Measurements from ENCODE around the gene AKR1C2.
A peak's percentile ranks its signal among the peaks of the same experiment; 100 is the strongest.
"Not testable (repeated sequence)": the region's sequence is repeated elsewhere in the genome, so short reads cannot be mapped to it uniquely, and the experiment has no call there.

Gene AKR1C2

DNA sequence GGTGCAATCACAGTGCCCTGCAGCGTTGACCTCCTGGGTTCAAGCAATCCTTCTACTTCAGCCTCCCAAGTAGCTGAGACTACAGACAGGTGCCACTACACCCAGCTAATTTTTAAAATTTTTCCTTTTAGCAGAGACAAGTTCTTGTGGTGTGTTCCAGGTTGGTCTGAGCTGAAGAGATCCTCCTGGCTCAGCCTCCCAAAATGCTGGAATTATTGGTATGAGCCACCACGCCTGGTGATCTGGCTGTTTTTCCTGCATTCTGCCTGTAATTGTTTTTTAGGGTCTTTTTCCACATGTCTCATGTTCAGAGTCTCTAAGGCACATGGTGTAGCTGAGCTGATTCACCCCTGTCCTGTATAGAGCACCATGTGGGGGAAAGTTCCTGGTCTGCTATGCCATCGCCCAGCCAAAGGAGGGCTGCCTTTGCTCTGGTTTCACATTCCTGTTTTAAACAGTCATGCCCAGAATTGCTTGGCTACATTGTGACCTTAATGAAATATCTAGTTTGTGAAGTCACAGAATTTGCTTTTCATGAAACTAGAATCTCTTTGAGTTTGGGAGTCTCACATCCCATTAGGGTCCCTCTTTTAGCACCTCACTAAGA, 15.1 kb upstream of the AKR1C2 start:
- DNase-seq (ENCODE audit: low read depth); in situ Hi-C loops (cut with HindIII; ENCODE audit: low sequenced_read_pairs); H3K4me3 ChIP-seq (ENCODE audit: low read depth, low read length): not testable (repeated sequence)
- TF ChIP-seq, protein P1, sequence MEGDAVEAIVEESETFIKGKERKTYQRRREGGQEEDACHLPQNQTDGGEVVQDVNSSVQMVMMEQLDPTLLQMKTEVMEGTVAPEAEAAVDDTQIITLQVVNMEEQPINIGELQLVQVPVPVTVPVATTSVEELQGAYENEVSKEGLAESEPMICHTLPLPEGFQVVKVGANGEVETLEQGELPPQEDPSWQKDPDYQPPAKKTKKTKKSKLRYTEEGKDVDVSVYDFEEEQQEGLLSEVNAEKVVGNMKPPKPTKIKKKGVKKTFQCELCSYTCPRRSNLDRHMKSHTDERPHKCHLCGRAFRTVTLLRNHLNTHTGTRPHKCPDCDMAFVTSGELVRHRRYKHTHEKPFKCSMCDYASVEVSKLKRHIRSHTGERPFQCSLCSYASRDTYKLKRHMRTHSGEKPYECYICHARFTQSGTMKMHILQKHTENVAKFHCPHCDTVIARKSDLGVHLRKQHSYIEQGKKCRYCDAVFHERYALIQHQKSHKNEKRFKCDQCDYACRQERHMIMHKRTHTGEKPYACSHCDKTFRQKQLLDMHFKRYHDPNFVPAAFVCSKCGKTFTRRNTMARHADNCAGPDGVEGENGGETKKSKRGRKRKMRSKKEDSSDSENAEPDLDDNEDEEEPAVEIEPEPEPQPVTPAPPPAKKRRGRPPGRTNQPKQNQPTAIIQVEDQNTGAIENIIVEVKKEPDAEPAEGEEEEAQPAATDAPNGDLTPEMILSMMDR (IDR thresholded peaks at IDR 0.05; ENCODE audit: low read depth, low read length, missing control alignments): peak; percentile 14

DNA sequence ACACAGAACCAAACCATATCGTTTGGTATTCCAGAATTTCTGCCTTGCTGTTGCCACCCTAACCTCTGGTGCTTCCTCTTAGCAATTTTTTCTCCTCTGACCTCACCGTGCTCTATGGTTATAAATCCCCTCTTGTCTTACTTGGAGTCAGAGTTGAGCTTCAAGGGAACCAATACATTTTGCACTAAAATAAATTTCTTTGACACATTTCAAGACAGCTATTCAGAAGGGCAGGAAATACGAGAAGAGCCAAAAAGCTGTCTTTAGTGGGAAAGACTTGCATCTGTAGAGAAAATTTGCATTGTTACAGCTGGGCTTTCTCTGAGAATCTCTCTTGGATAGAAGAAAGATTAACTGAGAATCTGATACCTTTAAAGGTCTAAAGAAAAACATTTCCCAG, 14.5 kb upstream of the AKR1C2 start:
- H3K4me3 ChIP-seq (ENCODE audit: low read depth, low read length): no peak overlapping the region
- TF ChIP-seq, protein P1 (IDR thresholded peaks at IDR 0.05; ENCODE audit: low read depth, low read length, missing control alignments): no peak
- in situ Hi-C loops (cut with HindIII; ENCODE audit: low sequenced_read_pairs): no loop called here
- no peak for DNase-seq (ENCODE audit: low read depth)

DNA sequence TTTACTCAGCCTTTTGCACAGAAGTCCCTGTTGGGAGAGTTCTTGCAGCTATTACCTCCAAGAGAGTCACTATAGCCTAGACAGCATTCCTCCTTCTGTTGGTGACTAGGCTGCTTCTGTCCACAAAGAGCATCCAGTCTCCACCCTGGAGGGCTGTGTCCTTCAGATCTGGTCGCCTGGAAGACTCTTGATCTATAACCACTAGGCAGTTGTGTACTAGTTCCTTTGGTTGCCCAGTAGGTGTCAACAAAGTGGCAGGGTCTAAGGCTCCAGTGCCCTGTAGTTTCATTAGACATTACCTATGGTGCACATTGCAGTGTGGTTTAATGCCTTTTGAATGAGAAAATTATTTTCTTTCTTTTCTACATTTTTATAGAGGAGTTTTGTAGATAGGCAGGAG, 11.3 kb upstream of the AKR1C2 start:
- in situ Hi-C loops (cut with HindIII; ENCODE audit: low sequenced_read_pairs): no loop called here
- DNase-seq (ENCODE audit: low read depth): no peak
- TF ChIP-seq, protein P1 (IDR thresholded peaks at IDR 0.05; ENCODE audit: low read depth, low read length, missing control alignments): no peak
- no peak overlapping the region for H3K4me3 ChIP-seq (ENCODE audit: low read depth, low read length)

DNA sequence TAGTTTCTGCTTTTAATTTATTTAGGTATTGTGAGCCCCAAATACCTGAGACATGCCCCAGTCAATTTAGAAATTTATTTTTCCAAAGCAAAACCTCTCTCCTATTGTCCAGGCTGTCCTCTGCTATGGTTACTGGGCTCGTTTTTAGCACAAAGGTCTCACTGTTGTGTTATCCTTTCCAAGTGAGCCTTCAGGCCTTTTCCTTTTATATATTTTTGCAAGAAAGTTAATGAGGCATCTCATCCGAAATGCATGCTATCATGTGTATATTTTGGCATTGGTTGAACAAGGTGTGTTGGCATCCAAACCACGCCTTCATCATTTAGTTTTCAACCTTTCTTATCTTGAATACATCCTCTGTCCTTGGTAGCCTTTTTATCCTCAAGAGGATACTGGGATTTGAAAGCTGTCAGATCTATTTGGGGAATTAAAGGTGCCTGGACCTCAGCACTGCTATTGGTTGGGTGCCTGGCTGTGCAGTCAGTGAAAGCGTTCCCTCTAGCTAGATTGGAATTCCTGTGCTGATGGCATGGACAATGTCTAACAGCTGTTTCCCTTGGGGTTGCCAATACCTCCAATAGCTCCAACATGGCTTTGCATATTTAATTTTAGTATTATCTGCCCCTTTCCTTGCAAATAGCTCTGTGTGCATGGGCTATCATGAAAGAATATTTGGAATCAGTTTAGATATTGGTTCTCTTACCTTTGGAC, 10.7 kb upstream of the AKR1C2 start:
- DNase-seq (ENCODE audit: low read depth); in situ Hi-C loops (cut with HindIII; ENCODE audit: low sequenced_read_pairs); H3K4me3 ChIP-seq (ENCODE audit: low read depth, low read length): not testable (repeated sequence)

DNA sequence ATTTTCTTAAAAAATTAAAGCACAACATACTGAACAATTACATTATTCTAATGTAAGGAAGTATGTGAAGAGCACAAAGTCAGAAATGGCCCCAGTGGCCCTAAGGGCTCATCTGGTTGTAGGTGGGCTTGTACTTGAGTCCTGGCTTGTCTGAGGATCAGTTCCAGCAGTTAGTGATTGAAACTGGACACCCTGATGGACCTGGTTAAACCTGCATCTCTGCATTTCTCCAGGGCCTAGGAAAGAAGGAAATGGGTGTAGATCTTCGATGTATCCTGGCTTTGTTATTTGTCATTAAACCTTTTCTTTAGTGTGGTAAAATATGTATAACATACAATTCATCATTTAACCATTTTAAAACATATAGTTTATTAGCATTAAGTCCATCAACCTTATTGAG, 9.7 kb upstream of the AKR1C2 start:
- in situ Hi-C loops (cut with HindIII; ENCODE audit: low sequenced_read_pairs): no loop called here
- TF ChIP-seq, protein P1 (IDR thresholded peaks at IDR 0.05; ENCODE audit: low read depth, low read length, missing control alignments): no peak
- no peak for DNase-seq (ENCODE audit: low read depth)
- H3K4me3 ChIP-seq (ENCODE audit: low read depth, low read length): no peak overlapping the region

DNA sequence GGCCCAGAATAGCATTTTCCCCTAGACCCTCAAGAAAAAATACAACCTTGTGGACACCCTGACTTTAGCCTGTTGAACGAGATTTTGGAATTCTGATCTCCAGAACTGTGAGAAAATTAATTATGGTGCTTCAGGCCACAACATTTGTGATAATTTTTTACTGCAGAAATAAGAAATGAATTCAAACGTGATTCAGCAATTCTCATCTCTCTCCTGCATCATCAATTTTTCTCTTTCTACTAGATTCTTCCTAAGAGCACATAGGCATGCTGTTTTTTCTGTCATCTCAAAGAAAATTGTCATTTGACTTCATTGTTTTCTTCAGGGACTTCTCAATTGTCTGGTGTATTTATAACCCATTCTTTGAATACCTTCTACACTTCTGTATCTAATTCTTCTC, 8.9 kb upstream of the AKR1C2 start:
- no peak overlapping the region for H3K4me3 ChIP-seq (ENCODE audit: low read depth, low read length)
- no peak for DNase-seq (ENCODE audit: low read depth)
- TF ChIP-seq, protein P1 (IDR thresholded peaks at IDR 0.05; ENCODE audit: low read depth, low read length, missing control alignments): no peak
- in situ Hi-C loops (cut with HindIII; ENCODE audit: low sequenced_read_pairs): no loop called here

DNA sequence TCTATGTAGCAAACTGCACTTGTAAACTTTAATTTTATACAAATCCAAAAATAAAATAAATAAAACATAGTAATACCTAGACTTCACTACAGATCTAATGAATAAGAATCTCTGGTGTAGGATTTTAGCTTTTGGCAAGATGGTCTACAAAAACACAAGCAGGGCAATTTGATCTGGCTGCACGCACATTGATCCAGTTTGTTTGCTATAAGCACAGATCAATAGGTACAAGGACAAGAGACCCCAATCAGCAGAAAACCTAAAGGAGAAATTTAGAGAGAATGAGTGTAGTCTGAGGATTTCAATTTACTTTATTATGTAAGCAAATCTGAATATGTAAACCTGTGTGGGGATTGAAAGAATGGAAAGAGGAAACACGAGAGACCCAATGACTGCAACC, 7.7 kb upstream of the AKR1C2 start:
- in situ Hi-C loops (cut with HindIII; ENCODE audit: low sequenced_read_pairs); DNase-seq (ENCODE audit: low read depth): not testable (repeated sequence)

DNA sequence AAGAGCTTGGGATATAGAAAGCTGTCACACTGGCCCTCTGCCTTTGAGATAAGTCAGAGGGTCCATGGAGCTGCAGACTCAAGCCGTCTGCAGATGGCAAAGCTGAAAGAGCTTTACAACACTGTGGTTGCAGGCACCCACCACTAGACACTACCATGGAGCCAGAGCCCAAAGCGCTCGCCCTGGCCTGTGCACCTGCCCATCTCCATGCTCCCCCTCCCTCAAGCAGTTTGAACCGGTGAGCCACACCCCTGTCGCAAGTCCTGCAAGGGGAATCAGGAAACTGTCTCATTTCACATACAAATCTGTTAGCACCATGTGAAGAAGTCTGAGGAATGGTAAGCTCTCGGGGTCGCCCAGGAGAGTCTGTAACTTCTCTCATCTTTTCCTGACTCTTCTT, 6.4 kb upstream of the AKR1C2 start:
- in situ Hi-C loops (cut with HindIII; ENCODE audit: low sequenced_read_pairs); H3K4me3 ChIP-seq (ENCODE audit: low read depth, low read length); DNase-seq (ENCODE audit: low read depth): not testable (repeated sequence)

More for the DNA sequence above, 7.7 kb upstream of the AKR1C2 start:
- H3K4me3 ChIP-seq (ENCODE audit: low read depth, low read length): not testable (repeated sequence)

DNA sequence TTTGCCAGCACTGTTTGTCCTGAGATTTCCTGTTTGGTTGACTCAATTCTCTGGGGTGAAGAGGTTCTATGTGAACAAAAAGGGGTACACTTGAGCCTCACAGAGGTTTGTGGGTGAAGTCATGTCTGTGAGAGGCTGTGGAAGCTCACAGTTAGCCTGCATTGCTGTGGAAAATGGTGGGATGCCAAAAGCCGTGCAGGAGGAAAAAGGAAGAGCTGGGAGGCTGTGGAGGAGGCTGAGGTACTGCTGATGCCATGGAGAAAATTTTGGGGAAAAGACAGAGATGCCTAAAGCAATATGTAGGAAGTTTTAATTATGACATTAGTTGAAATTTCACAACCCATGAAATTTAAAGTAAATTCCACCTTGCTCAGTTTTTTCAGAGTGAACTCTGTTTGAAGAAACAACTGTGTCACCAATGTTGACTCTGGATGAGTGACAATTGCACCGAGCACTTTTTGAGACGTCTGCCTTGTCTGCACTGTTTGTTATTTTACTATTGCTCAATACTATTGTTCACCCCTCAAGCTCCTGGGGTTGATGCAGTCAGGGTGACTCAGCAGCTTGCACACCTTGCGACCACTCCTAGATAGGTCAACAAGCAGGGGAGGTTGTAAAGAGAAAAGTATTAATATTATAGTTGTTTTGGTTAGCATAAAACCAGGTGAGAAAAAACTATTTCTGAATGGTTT, 5.3 kb upstream of the AKR1C2 start:
- in situ Hi-C loops (cut with HindIII; ENCODE audit: low sequenced_read_pairs); H3K4me3 ChIP-seq (ENCODE audit: low read depth, low read length); DNase-seq (ENCODE audit: low read depth): not testable (repeated sequence)

DNA sequence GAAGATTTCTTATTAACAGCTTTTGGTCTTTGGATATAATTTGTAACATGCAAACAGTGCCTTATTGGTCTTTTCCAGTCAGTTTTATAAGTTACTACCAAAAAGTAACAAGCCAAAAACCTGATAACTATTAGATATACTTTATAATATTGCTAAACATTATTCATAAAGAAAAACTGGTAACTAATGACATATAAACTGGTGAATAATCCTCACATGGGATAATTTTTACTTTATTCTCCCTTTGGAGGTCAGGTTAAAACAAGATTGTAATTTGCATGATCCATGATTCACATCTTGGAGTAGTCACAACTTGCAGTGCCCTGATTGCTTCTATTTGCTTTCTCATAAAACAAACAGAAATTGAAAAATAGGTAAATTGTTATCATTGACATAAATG, 844 bp upstream of the AKR1C2 start:
- in situ Hi-C loops (cut with HindIII; ENCODE audit: low sequenced_read_pairs); DNase-seq (ENCODE audit: low read depth): not testable (repeated sequence)

DNA sequence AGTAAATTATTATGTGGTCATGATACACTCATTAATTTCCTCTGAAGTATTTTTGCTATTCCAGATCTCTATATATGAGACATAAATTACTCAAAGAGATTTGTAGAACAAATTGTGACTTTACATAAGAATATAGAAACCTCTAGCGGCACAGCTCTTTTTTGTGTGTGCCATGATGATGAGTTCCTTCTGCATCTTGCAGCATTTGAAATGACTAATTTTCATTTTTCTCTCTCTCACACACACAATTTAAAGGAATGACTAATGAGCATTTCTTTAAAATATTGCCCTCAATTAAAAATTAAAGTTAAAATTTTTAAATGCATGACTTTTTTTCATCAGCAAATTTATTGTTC, 351 bp upstream of the AKR1C2 start:
- in situ Hi-C loops (cut with HindIII; ENCODE audit: low sequenced_read_pairs); DNase-seq (ENCODE audit: low read depth); H3K4me3 ChIP-seq (ENCODE audit: low read depth, low read length): not testable (repeated sequence)

More for the DNA sequence above, 844 bp upstream of the AKR1C2 start:
- H3K4me3 ChIP-seq (ENCODE audit: low read depth, low read length): not testable (repeated sequence)
